Activated naive CD4-positive, alpha-beta T cell treated with anti-CD3 and anti-CD28 coated beads, Interleukin-2, amount 50 U/mL, for 24 hours (primary cell): ENCODE measurements around the gene PIM2.

Experiments
- H3K27ac Mint-ChIP-seq: one replicate; pipeline ENCODE4 v1.8.0; 2021; ENCODE audit warnings: mild to moderate bottlenecking, mixed read lengths
- H3K27me3 Mint-ChIP-seq: one replicate; pipeline ENCODE4 v1.8.0; 2021; ENCODE audit warnings: mixed read lengths
- H3K36me3 Mint-ChIP-seq: one replicate; pipeline ENCODE4 v1.8.0; 2021; ENCODE audit warnings: mixed read lengths
- H3K4me1 Mint-ChIP-seq: one replicate; pipeline ENCODE4 v1.8.0; 2021; ENCODE audit warnings: mixed read lengths
- H3K4me3 Mint-ChIP-seq: one replicate; pipeline ENCODE4 v1.8.0; 2021; ENCODE audit warnings: mild to moderate bottlenecking, mixed read lengths
- H3K9me3 Mint-ChIP-seq: one replicate; pipeline ENCODE4 v1.8.0; 2021; ENCODE audit warnings: mixed read lengths

Gene PIM2

GRCh38 chrX:48939524-48940228, 20.9 kb upstream of the PIM2 start:
- H3K36me3 Mint-ChIP-seq: peaks cover 11% of the 10 kb centered on the region

GRCh38 chrX:48938721-48939425, 20.0 kb upstream of the PIM2 start:
- H3K4me1 Mint-ChIP-seq: peaks cover 90% of the 10 kb centered on the region
- no peaks in the 10 kb centered on the region for H3K27me3 Mint-ChIP-seq
- peaks cover 14% of the 10 kb centered on the region for H3K36me3 Mint-ChIP-seq
- H3K9me3 Mint-ChIP-seq: no peaks in the 10 kb centered on the region
- H3K4me3 Mint-ChIP-seq: peak overlapping the region; percentile 87
- peak overlapping the region; percentile 99 for H3K27ac Mint-ChIP-seq

More at GRCh38 chrX:48939524-48940228, 20.9 kb upstream of the PIM2 start:
- H3K4me1 Mint-ChIP-seq: peaks cover 89% of the 10 kb centered on the region
- no peaks in the 10 kb centered on the region for H3K9me3 Mint-ChIP-seq
- no peaks in the 10 kb centered on the region for H3K27me3 Mint-ChIP-seq
- peak overlapping the region; percentile 87 for H3K4me3 Mint-ChIP-seq
- peak overlapping the region; percentile 99 for H3K27ac Mint-ChIP-seq

- Mint-ChIP-seq H3K4me3 (peak overlapping the region; percentile 87), H3K36me3 (peaks cover 15% of the 10 kb centered on the region), H3K4me1 (peaks cover 83% of the 10 kb centered on the region), H3K27me3 (no peaks in the 10 kb centered on the region), H3K9me3 (no peaks in the 10 kb centered on the region), H3K27ac (peak overlapping the region; percentile 99)
Observed at GRCh38 chrX:48937054-48937907, 18.5 kb upstream of the PIM2 start.

GRCh38 chrX:48936429-48937053, 17.7 kb upstream of the PIM2 start:
- Mint-ChIP-seq H3K36me3 (peaks cover 13% of the 10 kb centered on the region), H3K27me3 (no peaks in the 10 kb centered on the region), H3K4me1 (peaks cover 75% of the 10 kb centered on the region), H3K4me3 (peak overlapping the region; percentile 87), H3K9me3 (no peaks in the 10 kb centered on the region), H3K27ac (peak overlapping the region; percentile 99)

GRCh38 chrX:48935301-48935670, 16.5 kb upstream of the PIM2 start:
- H3K27me3 Mint-ChIP-seq: no peaks in the 10 kb centered on the region
- peak overlapping the region; percentile 65 for H3K4me3 Mint-ChIP-seq
- H3K9me3 Mint-ChIP-seq: no peaks in the 10 kb centered on the region
- peaks cover 12% of the 10 kb centered on the region for H3K36me3 Mint-ChIP-seq
- H3K27ac Mint-ChIP-seq: peak overlapping the region; percentile 95
- H3K4me1 Mint-ChIP-seq: peaks cover 68% of the 10 kb centered on the region

- Mint-ChIP-seq H3K9me3 (no peaks in the 10 kb centered on the region), H3K27ac (peak overlapping the region; percentile 95), H3K4me3 (peak overlapping the region; percentile 65), H3K36me3 (peaks cover 15% of the 10 kb centered on the region), H3K4me1 (peaks cover 66% of the 10 kb centered on the region), H3K27me3 (no peaks in the 10 kb centered on the region)
Observed at GRCh38 chrX:48934581-48935300, 15.9 kb upstream of the PIM2 start.

- peak overlapping the region; percentile 59 for H3K4me3 Mint-ChIP-seq
- no peaks in the 10 kb centered on the region for H3K9me3 Mint-ChIP-seq
- H3K36me3 Mint-ChIP-seq: peaks cover 15% of the 10 kb centered on the region
- no peaks in the 10 kb centered on the region for H3K27me3 Mint-ChIP-seq
- H3K4me1 Mint-ChIP-seq: peaks cover 57% of the 10 kb centered on the region
- peak overlapping the region; percentile 94 for H3K27ac Mint-ChIP-seq
Observed at GRCh38 chrX:48933757-48934156, 14.9 kb upstream of the PIM2 start.

- peaks cover 43% of the 10 kb centered on the region for H3K4me1 Mint-ChIP-seq
Observed at GRCh38 chrX:48927736-48928382, 9.0 kb upstream of the PIM2 start.

GRCh38 chrX:48927123-48927522, 8.3 kb upstream of the PIM2 start:
- H3K27ac Mint-ChIP-seq: no peak overlapping the region
- H3K36me3 Mint-ChIP-seq: peaks cover 6% of the 10 kb centered on the region
- peaks cover 47% of the 10 kb centered on the region for H3K4me1 Mint-ChIP-seq
- no peak overlapping the region for H3K4me3 Mint-ChIP-seq
- H3K27me3 Mint-ChIP-seq: no peaks in the 10 kb centered on the region
- no peaks in the 10 kb centered on the region for H3K9me3 Mint-ChIP-seq

More at GRCh38 chrX:48927736-48928382, 9.0 kb upstream of the PIM2 start:
- Mint-ChIP-seq H3K36me3 (peaks cover 6% of the 10 kb centered on the region), H3K4me3 (no peak overlapping the region), H3K9me3 (no peaks in the 10 kb centered on the region), H3K27ac (no peak overlapping the region), H3K27me3 (no peaks in the 10 kb centered on the region)

- H3K36me3 Mint-ChIP-seq: peaks cover 7% of the 10 kb centered on the region
- H3K4me3 Mint-ChIP-seq: peak overlapping the region; percentile 19
- peaks cover 65% of the 10 kb centered on the region for H3K4me1 Mint-ChIP-seq
- H3K27me3 Mint-ChIP-seq: no peaks in the 10 kb centered on the region
- peak overlapping the region; percentile 95 for H3K27ac Mint-ChIP-seq
- no peaks in the 10 kb centered on the region for H3K9me3 Mint-ChIP-seq
Observed at GRCh38 chrX:48924270-48924669, 5.4 kb upstream of the PIM2 start.

- Mint-ChIP-seq H3K27ac (peak overlapping the region; percentile 30), H3K36me3 (peaks cover 7% of the 10 kb centered on the region), H3K9me3 (no peaks in the 10 kb centered on the region), H3K27me3 (no peaks in the 10 kb centered on the region), H3K4me3 (no peak overlapping the region), H3K4me1 (peaks cover 65% of the 10 kb centered on the region)
Observed at GRCh38 chrX:48923771-48924170, 4.9 kb upstream of the PIM2 start.

GRCh38 chrX:48920718-48921104, 1.9 kb upstream of the PIM2 start:
- Mint-ChIP-seq H3K4me1 (peaks cover 47% of the 10 kb centered on the region), H3K4me3 (peak overlapping the region; percentile 95), H3K36me3 (peaks cover 12% of the 10 kb centered on the region)

GRCh38 chrX:48919947-48920717, 1.3 kb upstream of the PIM2 start:
- no peaks in the 10 kb centered on the region for H3K27me3 Mint-ChIP-seq
- H3K27ac Mint-ChIP-seq: peak overlapping the region; percentile 82
- H3K36me3 Mint-ChIP-seq: peaks cover 12% of the 10 kb centered on the region
- H3K9me3 Mint-ChIP-seq: no peaks in the 10 kb centered on the region
- H3K4me3 Mint-ChIP-seq: peak overlapping the region; percentile 95
- peaks cover 46% of the 10 kb centered on the region for H3K4me1 Mint-ChIP-seq

More at GRCh38 chrX:48920718-48921104, 1.9 kb upstream of the PIM2 start:
- peak overlapping the region; percentile 82 for H3K27ac Mint-ChIP-seq
- no peaks in the 10 kb centered on the region for H3K9me3 Mint-ChIP-seq
- H3K27me3 Mint-ChIP-seq: no peaks in the 10 kb centered on the region
